Loucy (cell line): Measurements from ENCODE around the gene VPS8.

ENCODE experiments used
- H2AFZ ChIP-seq: fragments of 200-600 bp; sonication (generic); 2 replicates; pipeline ENCODE4 v1.6.0; 2016; ENCODE audit warnings: antibody characterized with exemption, mild to moderate bottlenecking, low read length, moderate library complexity
- H3F3A ChIP-seq: fragments of 200-600 bp; 2 replicates; pipeline ENCODE4 v1.6.0; 2016; ENCODE audit warnings: antibody characterized with exemption, low read depth, mild to moderate bottlenecking
- H3K27me3 ChIP-seq: fragments of 200-600 bp; sonication (generic); 2 replicates; pipeline ENCODE4 v1.6.1; 2014; ENCODE audit warnings: low read length, mild to moderate bottlenecking; ENCODE audit not compliant: insufficient read depth, poor library complexity, severe bottlenecking
- H3K36me3 ChIP-seq: fragments of 200-600 bp; sonication (generic); 2 replicates; pipeline ENCODE4 v1.6.1; 2016; ENCODE audit warnings: low read length; ENCODE audit not compliant: insufficient read depth
- H3K4me1 ChIP-seq: fragments of 200-600 bp; sonication (generic); 2 replicates; pipeline ENCODE4 v1.5.1; 2014; ENCODE audit warnings: low read length, mild to moderate bottlenecking; ENCODE audit not compliant: insufficient read depth, poor library complexity, severe bottlenecking
- H3K4me2 ChIP-seq: fragments of 200-600 bp; sonication (generic); 2 replicates; pipeline ENCODE4 v1.6.0; 2014; ENCODE audit warnings: antibody characterized with exemption, low read length, low read depth, mild to moderate bottlenecking; ENCODE audit not compliant: poor library complexity, severe bottlenecking
- H3K4me3 ChIP-seq: fragments of 200-600 bp; sonication (generic); 2 replicates; pipeline ENCODE4 v1.5.1; 2014; ENCODE audit warnings: low read length, mild to moderate bottlenecking, mixed read lengths; ENCODE audit not compliant: poor library complexity, severe bottlenecking
- H3K79me2 ChIP-seq: fragments of 200-600 bp; sonication (generic); 2 replicates; pipeline ENCODE4 v1.6.1; 2014; ENCODE audit warnings: low read length; ENCODE audit not compliant: insufficient read depth
- H3K9ac ChIP-seq: fragments of 200-600 bp; sonication (generic); 2 replicates; pipeline ENCODE4 v1.6.0; 2014; ENCODE audit warnings: mild to moderate bottlenecking, low read depth, low read length, moderate library complexity; ENCODE audit not compliant: poor library complexity, severe bottlenecking
- H3K9me2 ChIP-seq: fragments of 200-600 bp; sonication (generic); replicated peaks from 2 replicates; pipeline ENCODE4 v1.6.1; 2016; ENCODE audit warnings: low read depth, low read length, mixed read lengths
- H3K9me3 ChIP-seq: fragments of 200-600 bp; sonication (generic); 2 replicates; pipeline ENCODE4 v1.6.1; 2014; ENCODE audit warnings: mild to moderate bottlenecking, antibody characterized with exemption, low read length, low read depth; ENCODE audit not compliant: insufficient read depth
- H4K20me1 ChIP-seq: fragments of 200-600 bp; sonication (generic); 2 replicates; pipeline ENCODE4 v1.6.0; 2014; ENCODE audit warnings: antibody characterized with exemption, low read length, mild to moderate bottlenecking; ENCODE audit not compliant: insufficient read depth, poor library complexity, severe bottlenecking
- EZH2phosphoT487 ChIP-seq: fragments of 200-600 bp; IDR thresholded peaks from 2 replicates; pipeline ENCODE4 v1.6.1; 2018; ENCODE audit warnings: antibody characterized with exemption, mild to moderate bottlenecking, moderate library complexity, borderline replicate concordance
- TF ChIP-seq, protein P1 (sequence below): fragments of 200-600 bp; sonication (generic); conservative IDR thresholded peaks from 2 replicates; pipeline ENCODE4 v1.5.1; 2014; ENCODE audit warnings: mild to moderate bottlenecking, antibody characterized with exemption, low read length

The VPS8 gene

DNA sequence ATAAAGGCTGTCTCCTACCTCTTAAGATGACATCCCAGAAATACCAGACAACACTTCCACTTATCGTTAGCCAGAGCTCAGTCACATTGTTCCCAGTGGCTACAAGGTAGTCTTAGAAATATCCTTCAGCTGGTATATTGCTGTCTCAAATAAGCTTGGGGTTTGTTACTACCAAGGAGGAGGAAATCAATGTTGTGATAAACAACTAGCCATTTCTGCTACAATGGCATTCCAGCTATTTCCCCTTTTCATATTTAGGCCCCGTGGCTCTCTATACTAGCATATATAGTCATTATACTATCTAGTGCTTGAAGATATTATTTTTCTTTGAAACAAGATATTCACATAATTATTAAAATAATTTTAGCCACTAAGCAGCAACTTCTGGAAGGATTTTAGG is 56.5 kb downstream of the VPS8 start:
- no peaks in the 10 kb centered on the region for H3K9me2 ChIP-seq
- H2AFZ ChIP-seq: no peak overlapping the region
- no peaks in the 10 kb centered on the region for H3K27me3 ChIP-seq
- H3K9me3 ChIP-seq: no peaks in the 10 kb centered on the region
- no peaks in the 10 kb centered on the region for H3K79me2 ChIP-seq
- H3K36me3 ChIP-seq: peaks cover 49% of the 10 kb centered on the region
- H3F3A ChIP-seq: no peaks in the 10 kb centered on the region
- H4K20me1 ChIP-seq: no peaks in the 10 kb centered on the region
- no peak overlapping the region for H3K9ac ChIP-seq
- H3K4me1 ChIP-seq: peaks cover 8% of the 10 kb centered on the region
- no peak overlapping the region for H3K4me3 ChIP-seq
- no peak for TF ChIP-seq EZH2phosphoT487
- TF ChIP-seq, protein P1, sequence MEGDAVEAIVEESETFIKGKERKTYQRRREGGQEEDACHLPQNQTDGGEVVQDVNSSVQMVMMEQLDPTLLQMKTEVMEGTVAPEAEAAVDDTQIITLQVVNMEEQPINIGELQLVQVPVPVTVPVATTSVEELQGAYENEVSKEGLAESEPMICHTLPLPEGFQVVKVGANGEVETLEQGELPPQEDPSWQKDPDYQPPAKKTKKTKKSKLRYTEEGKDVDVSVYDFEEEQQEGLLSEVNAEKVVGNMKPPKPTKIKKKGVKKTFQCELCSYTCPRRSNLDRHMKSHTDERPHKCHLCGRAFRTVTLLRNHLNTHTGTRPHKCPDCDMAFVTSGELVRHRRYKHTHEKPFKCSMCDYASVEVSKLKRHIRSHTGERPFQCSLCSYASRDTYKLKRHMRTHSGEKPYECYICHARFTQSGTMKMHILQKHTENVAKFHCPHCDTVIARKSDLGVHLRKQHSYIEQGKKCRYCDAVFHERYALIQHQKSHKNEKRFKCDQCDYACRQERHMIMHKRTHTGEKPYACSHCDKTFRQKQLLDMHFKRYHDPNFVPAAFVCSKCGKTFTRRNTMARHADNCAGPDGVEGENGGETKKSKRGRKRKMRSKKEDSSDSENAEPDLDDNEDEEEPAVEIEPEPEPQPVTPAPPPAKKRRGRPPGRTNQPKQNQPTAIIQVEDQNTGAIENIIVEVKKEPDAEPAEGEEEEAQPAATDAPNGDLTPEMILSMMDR: no peak
- no peak overlapping the region for H3K4me2 ChIP-seq

DNA sequence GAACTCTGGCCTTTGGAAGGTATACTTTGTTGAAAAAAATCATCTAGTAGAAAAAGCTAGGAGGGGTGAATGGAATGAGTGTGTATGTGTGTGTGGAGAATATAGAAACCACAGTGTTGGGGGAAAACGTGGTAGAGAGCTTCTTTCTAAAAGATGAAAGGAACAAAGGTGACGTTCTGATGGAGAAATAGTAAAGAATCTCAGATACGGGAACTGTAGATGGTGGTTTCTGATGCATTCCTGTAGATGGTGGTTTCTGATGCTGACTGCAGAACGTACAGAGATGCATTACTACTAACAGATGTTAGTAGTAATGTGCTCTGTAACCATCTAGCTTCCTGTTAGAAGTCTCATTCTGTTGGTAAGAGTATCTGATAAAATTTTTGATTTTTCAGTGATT is 60.2 kb downstream of the VPS8 start:
- Histone ChIP-seq H3K36me3 (peaks cover 35% of the 10 kb centered on the region; the same call in 1 of the 2 replicates), H4K20me1 (no peaks in the 10 kb centered on the region), H3K9me3 (no peaks in the 10 kb centered on the region), H3K4me3 (no peak overlapping the region), H3F3A (no peaks in the 10 kb centered on the region), H3K9me2 (no peaks in the 10 kb centered on the region), H3K4me2 (no peak overlapping the region), H3K27me3 (no peaks in the 10 kb centered on the region), H3K4me1 (peaks cover 8% of the 10 kb centered on the region), H2AFZ (no peak overlapping the region), H3K79me2 (no peaks in the 10 kb centered on the region), H3K9ac (no peak overlapping the region)
- TF ChIP-seq EZH2phosphoT487: no peak
- TF ChIP-seq, protein P1: no peak

DNA sequence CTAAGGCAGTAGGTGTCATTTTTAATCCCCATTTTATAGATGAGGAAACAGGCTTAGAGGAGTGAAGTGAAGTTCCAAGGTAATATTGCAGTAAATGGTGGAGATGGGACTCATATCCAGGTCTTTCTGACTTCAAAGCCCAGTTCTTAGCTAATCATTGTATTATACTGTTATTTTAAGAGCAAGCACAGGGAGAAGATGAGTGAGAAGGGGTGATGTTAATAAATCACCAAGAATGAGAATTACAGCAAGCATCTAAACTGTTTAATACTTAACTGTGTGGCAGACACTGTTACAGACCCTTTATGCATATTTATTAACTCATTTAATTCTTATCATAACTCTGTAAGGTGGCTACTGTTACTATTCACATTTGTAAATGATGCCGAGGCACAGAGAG is 61.2 kb downstream of the VPS8 start:
- TF ChIP-seq EZH2phosphoT487: no peak
- Histone ChIP-seq H3K79me2 (no peaks in the 10 kb centered on the region), H3F3A (no peaks in the 10 kb centered on the region), H3K9me3 (no peaks in the 10 kb centered on the region), H2AFZ (no peak overlapping the region), H3K4me2 (no peak overlapping the region), H3K4me3 (no peak overlapping the region), H3K4me1 (peaks cover 8% of the 10 kb centered on the region), H3K9me2 (no peaks in the 10 kb centered on the region), H3K36me3 (peaks cover 37% of the 10 kb centered on the region; the same call in 1 of the 2 replicates), H3K27me3 (no peaks in the 10 kb centered on the region), H4K20me1 (no peaks in the 10 kb centered on the region), H3K9ac (no peak overlapping the region)
